Left lobe of liver (tissue), 2 donors: ENCODE data around the gene PLEKHM3. TPM values are rescaled to one million over a fixed set of nuclear protein-coding genes. Genes with fewer than 3 reads are reported as not detected.
A peak's percentile ranks its signal among the peaks of the same experiment; 100 is the strongest.

Experiments
- ATAC-seq: fragments of 200-7000 bp; cut with Tn5 transposase; one replicate; pipeline ENCODE4 v1.9.1; 2020; ENCODE audit warnings: mild to moderate bottlenecking, moderate library complexity
- DNase-seq: peaks from one replicate; pipeline ENCODE4 v3.0.0-alpha.2; 2020; ENCODE audit warnings: low spot score
- total RNA-seq: library from RNA; stranded (reverse); gene quantifications from one replicate; pipeline ENCODE4 v1.2.1, GENCODE V29; 2021
- donor health status: DM: no; HTN: no; CAD: no; lungs with moderate emphysema.
- donor health status: DM: no; HTN: yes; CAD: no.

The PLEKHM3 gene
- total RNA-seq, 1 donor from 2014 or later = 8.5 TPM

DNA sequence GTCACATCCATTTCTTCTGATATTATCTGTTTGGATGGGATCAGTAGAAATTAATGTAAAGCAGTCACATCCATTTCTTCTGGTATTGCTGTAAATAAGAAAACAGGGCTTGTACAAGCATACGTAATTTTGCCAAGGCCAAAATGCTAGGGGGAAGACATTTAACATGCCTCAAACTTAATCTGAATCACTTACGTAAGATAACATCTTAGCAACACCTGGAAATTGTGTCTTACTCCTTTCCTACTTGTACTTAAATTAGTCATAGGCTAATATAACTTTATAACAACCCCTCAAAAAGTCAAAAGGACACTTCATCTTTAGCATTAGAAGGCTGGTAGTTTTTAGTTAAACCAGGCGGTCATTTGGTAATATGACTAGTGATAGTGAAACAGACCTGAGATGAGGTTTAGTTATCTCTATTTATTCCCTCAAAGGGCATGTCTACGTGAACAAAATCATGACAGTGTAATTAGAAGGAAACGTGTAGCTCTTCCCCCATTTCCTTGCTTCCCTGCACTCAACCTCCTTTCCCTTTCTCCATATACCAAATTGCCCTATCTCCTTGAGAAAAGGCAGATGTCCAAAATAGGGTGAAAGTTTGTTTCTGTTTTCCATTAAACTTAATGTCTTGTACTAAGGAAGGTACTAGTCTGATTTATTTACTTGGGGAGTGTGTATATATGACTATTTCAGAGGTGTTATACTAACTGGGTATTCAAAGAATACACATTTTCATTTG is 156.3 kb downstream of the PLEKHM3 start:
- DNase-seq (no peak), ATAC-seq (no peak)

DNA sequence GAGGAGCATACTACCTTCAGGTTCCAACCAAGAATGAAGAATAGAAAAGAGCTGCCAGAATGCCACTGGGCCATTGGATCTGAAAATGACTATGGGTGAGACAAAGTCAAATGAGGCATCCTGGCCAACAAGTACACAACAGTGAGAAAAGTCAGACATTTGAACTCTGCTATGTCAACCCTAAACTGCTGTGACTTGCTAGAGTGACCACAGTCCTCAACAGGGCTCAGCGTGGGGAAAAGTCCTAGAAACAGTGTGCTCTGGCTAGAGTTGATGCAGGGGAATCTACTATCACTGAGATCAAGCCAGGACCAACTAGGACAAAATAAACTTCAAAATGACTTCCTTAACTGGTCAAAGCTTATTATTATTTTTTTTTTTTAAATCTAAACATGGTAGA is 157.4 kb downstream of the PLEKHM3 start:
- DNase-seq = no peak
- ATAC-seq = peak; percentile 74

DNA sequence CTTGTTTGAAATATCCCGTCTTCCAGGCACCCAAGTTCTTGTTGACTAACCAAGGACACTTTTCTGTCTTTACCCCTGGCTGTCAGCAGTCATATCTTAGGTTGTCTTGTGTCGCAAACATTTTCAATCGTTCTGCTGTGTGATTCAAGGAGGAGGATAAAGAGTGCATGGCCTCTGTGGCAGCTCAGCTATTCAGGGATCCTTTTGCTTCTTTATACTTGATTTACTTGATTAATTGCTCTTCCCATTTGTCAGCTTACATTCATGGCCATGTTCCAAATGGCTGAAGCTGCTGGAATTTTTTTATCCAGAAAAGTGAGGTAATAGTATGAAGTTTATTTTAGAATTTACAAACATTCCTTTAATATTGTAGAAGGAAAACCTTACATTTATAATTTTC is 158.3 kb downstream of the PLEKHM3 start:
- DNase-seq = no peak
- no peak for ATAC-seq

DNA sequence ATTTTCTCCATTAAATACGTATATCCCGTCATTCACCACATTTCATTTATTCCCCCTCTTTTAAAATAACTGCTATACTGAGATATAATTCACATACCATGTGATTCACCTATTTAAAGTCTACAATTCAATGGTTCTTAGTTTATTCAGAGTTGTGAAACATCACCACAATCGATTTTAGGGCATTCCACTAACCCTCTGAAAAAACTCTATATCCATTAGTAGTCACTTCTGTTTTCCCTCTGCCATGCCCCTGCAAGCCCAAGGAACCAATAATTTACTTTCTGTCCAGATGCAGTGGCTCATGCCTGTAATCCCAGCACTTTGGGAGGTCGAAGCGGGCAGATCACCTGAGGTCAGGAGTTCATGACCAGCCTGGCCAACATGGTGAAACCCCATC is 160.1 kb downstream of the PLEKHM3 start:
- ATAC-seq = peak; percentile 54
- no peak for DNase-seq

DNA sequence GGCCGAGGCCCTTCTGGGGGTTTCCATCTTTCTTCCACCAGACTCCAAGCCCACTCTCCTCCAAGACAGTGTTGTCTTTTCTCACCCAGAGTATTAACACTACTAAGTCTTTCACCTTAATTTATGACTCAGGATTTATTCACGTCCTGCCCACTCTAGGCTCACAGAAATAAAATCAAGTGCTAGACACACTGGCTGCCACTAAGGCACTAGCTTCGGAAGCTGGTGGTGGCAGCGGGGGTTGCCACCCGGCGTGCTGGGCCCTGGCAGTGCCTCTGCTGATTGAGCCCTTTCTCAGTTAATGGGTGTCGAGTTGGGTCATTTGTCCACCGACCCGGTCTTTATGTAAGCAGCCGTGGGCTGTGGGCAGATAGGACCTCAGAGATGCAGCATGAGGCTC is 162.0 kb downstream of the PLEKHM3 start:
- DNase-seq = no peak
- no peak for ATAC-seq

DNA sequence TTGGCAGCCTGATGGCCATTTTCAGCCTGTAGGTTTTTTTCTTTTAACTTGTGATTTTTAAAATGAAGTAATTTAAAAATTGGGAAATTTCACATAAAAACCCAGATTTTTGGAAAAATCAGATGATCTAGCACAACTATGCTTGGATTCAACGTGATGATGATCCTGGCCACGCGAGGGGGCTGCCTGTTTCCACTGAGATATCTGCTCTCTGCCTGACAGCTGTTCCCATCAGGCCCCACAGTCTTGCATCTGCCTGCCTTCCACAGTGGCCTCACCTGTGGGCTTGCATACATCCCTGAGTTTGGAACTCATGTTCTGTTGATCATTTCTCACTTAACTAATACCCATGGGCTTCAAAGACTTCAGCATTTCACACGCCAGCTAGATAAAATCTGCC is 163.5 kb downstream of the PLEKHM3 start:
- DNase-seq (no peak), ATAC-seq (no peak)

DNA sequence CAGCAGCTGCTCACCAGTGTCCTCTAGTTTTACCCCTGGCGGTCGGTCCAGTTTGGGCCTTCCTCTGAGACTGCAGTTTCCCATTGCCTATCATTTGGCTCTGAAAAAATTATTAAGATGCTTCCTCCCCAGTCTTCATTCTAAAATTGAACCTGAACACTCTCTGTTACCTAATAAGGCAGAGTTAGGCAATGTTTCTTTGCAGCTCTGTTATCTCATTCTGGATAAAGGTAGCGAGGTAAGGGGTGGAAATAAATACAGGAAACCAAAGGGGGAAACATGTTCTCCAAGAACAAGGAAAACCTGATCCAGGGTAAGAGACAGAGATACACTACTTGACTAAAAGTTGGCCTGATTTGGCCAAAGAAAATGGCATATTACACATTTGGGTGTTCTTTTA is 164.6 kb downstream of the PLEKHM3 start:
- ATAC-seq = peak; percentile 86
- no peak for DNase-seq

DNA sequence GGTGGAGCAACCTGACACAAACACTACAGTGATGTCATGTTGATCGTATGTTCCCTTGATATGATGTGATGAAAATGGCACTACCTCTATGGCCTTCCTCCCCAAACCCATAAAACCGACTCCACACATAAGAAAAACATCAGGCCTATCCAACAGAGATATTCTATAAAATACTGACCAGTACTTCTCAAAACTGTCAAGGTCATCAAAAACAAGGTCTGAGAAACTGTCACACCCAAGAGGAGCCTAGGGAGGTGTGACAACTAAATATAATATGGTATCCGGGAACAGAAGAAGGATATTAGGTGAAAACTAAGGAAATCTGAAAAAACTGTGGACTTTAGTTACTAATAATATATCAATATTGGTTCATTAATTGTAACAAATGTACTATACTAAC is 169.7 kb downstream of the PLEKHM3 start:
- no peak for DNase-seq
- ATAC-seq = no peak

DNA sequence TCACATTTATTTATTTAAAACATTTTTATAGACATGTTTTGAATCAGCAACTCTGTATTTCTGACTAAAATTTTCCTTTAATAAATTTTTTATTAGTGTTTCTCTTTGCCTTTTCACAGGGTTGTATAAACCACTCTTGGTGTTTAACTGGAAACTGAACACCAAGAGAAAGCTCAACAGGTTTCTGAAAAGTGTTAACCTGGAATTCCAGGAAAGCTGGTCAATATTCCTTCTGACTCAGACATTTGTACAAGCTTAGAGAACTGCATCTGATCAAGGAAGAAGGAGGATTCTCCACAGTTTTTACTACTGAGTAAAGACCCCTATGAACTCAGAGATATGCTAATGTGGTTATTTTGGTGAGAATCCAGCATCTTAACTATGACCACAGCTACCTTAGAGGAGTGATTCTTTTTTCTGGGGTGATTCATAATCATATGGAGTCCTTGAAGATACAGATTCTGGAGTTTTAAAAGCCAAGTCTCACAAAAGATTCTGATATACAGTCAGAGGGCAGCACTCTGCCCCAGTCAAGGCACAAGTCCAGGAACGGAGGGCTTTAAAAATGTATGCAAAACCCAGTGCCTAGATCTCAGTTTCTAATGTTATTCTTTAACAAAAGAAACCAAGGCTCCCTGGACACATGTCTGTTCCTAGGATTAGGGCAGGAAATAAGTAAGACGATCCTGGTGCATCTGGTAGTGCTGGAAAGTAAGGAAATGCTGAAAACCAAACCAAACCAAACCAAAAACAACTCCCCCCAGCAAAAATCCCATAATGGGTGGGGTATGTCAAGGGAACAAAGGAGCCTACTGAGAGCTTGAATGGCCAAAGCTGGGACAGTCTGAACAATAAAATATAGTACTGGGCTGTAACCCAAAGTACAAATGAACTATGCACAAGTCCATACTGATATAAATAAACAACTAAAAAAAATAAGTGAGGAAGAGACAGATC is 170.6 kb downstream of the PLEKHM3 start:
- no peak for ATAC-seq

DNA sequence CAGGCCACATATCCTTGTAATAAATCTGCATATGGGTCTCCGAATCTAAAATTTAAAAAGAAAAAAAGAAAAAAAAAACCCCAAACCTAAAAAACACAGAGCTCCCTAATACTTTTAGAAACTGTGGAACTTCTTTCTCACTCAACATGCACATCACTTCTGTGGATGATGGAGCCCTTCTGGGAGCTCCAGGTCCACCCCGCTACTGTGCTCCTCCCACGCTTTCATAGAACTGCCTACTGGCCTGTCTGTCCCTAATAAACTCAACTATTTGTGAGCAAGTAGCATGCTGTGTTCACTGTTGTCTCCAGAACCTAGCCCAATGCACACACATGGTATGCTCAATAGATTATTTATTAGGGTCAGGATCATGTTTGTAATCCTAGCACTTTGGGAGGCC is 172.5 kb downstream of the PLEKHM3 start:
- DNase-seq (no peak), ATAC-seq (no peak)

More for the DNA sequence above, 170.6 kb downstream of the PLEKHM3 start:
- no peak for DNase-seq

DNA sequence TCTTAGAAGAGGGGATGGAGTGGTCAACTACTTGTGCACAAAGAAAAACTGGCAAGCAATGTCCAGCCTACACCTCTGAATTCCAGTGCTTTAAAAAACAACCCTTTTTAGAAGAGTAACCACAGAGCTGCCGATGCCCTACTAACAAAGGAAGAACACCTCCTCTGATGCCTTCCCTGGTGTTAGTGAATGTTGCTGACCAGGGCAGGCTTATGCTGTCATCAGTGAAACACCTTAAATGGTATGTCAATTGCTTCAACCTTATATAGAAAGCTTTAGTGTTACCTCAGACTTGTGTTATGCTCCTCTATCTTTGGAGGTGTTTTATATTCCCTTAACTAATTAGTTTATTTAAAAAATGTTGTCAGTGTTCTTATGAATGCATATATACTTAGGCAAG is 175.9 kb downstream of the PLEKHM3 start:
- ATAC-seq (no peak), DNase-seq (no peak)

DNA sequence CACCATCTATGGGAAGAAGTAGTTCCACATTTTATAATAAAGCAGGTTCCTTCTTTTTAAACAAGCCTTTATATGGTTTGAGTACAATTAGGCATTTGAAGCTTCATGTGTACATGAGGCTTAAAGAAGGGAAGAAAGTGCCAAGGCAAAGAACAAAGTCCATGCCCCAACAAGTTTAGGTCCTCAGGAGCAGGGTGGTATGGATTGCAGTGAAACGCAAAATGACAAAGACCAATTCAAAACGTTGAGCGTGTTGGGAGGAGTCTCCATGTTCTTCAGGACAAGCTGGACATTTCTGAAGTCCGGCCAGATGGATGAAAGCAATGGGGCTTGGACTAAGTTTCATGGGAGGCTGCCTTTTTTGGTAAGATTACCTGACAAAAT is 176.8 kb downstream of the PLEKHM3 start:
- no peak for DNase-seq
- ATAC-seq = no peak

DNA sequence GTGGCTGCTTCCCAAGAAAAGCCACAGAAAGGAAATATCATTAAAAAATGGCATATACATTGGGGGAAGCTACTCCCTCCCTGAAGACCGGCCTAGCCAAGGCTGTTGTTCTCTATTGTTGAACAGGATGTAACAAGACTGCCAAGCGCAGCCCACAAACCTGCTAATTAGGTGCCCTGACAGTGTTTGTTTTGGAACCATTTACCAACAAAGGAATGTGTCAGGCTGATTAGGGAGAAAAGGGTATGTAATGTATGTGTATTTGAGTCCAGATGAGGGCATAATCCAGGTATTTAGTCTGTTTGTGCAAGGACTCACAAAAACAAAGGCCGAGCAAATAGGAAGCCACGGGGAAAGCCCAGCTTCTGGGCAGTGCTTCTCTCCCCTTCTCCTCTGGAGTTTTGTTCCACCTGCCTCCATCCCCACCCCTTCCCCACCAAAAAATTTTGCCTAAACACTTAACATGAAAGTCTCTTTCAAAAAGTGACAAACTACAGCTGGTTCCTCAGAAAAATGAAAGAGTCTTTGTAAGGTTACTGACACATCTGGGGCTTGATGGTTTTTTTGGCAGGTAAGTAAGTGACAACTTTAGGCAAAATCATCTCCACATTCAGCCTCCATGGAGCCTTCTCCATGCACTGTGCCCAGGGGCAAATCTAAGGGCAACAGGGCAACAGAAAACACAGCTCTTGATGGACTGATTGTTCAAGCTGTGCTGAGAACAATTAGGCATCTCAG is 177.4 kb downstream of the PLEKHM3 start:
- DNase-seq (no peak), ATAC-seq (peak; percentile 37)

DNA sequence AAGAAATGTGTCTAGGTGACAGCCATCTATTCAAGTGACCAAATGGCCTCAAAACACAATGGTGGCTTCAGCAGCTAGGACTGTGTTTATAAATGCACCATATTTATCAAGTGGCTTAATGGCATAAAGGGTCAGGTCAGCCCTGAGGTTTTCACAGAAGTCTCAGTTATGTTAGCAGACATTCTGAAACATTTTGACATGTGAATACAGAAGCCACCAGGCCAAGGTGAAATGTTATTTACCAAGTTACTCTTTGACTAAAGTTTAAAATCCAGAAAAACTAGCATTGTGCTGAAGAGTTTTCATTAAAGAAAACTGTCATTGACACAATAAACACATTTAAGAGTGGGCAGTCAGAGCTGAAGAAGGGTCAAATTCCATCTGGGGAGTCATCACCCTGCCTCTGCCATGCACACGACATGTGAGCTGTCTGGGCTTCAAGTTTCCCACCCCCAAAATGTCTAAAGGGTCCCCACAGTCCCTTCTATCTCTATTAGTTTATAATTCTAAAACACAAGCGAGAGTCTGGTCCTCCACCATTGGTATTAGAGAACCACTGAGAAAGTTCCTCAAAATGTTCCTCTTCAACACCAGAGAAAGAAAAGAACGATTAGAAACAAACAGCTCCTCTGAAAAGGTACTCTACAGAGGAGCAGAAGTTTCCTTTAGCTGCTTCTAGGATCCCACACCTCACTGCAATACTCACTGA is 178.1 kb downstream of the PLEKHM3 start:
- ATAC-seq = peak; percentile 31
- no peak for DNase-seq

DNA sequence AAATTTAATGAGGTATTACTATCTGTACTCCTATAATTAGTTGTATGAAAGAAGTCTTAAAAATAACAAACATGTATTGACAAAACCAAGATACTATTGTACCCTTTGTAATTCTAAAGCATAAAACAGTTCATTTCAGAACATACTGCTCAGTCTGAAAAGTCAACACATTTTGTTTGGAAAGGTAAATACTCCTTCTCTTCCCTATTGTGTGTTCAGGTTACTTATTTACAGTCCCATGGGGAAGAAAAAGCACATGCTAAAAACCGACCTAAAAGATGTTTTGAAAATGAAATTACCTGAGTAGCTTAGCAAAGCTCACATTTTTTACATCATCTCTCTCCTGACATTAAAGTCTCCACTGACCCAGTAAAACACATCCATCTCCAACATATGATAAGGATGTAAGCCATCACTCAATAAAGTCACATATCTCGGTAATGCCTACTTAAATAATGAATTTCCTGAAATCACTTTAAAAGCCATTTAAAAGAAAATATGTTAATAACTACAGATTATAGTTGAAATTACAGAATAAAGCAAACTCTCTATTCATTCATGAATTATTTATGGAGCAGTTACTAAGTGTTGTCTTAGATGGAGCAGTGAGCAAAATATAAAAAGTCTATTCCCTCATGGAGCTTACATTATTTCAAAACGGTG is 180.0 kb downstream of the PLEKHM3 start:
- DNase-seq (no peak), ATAC-seq (peak; percentile 72)

DNA sequence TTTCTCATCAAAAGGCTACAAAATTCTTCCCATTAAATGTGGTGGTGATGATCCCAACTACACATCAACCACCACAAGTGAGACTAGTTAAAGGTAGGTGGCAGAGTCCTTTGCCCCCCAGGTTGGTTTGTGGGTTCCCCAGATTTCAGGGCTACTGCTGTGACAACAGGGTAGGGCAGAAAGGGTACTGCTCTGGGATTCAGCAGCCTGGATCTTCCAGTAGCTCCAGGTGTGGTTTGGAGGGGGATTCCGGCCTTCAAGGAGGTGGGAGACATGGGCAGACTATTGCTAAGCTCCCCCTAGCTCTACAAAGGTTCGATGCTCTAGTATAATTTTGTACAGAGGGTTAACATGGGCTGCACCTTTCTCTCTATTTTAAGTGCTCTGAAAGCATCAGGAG is 180.7 kb downstream of the PLEKHM3 start:
- no peak for ATAC-seq
- no peak for DNase-seq

DNA sequence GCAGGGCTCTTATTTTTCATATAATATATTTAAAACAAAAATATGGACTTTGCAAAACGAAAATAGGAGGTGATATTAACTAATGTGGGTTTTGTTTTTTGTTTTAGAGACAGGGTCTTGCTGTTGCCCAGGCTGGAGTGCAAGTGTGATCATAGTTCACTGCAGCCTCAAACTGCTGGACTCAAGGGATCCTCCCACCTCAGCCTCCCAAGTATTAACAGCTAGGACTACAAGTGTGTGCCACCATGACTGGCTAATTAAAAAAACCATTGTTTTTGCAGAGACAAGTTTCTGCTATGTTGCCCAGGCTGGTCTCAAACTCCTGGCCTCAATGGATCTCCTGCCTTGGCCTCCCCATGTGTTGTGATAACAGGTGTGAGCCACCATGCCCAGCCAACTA is 185.2 kb downstream of the PLEKHM3 start:
- ATAC-seq (no peak), DNase-seq (no peak)

DNA sequence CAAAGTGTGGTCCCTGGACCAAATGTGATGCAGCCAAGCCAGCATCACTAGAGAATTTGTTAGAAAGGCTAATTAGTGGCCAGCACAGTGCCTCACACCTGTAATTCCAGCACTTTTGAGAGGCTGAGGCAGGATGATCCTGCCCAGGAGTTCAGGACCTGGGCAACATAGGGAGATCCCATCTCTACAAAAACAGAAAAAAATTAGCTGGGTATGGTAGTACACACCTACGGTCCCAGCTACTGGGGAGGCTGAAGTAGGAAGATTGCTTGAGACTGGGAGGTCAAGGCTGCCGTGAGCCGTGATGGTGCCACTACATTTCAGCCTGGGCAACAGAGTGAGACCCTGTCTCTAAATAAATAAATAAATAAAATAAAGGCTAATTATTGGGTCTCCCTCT is 185.8 kb downstream of the PLEKHM3 start:
- ATAC-seq = no peak
- DNase-seq = no peak

DNA sequence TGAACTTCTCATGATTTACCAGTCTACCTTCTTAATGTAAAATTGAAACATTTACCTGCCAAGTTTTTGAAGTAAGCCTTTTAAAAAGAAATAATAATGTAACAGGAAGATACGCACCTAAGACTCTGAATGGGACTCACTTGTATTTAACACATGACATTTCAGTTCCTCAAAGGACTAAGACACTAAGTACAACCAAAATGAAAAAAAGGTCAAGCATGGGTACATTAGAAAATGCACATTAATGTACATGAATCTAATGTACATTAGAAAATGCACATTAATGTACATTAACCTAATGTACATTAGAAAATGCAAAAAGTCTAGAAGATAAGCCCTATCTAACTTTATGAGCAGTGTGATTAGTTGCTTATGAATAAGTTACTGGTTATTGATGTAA is 186.3 kb downstream of the PLEKHM3 start:
- no peak for DNase-seq
- no peak for ATAC-seq

DNA sequence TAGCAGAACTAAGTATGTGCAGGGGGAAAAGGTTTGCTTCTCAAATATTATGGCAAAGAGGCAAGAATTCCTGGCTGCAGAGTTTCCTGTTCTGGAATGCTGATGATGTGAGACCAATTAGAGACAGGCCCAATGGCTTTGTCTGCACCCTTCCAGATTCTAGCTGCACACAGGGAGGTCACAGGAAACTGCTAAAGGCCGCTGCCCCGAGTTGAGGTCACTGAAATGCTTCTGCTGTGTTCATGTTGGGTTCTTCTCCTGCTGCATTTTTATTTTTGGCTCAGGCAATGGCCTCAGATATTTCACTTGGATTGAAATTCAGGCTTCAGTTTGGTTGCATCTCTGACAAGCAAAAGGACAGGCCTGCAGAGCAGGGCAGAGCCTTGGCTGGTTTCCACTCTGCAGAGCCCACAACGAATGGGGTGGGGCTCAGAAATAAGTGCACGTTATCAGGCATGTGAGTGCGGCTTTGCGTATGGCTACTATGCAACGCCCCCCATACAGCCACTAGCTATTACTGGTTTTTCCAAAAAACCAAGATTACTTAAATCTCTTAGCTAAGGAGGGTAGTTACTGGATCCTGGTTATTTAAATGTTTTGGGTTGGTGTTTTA is 188.7 kb downstream of the PLEKHM3 start:
- peak; percentile 77 for ATAC-seq
- DNase-seq = no peak
